T-helper 2 cell treated with Interferon-gamma antibody and Interleukin-4, amounts not matched to agents 100 ng/mL and 5 ng/mL, for 36 hours (primary cell): ENCODE results near the gene RELCH. TPM values are rescaled to one million over a fixed set of nuclear protein-coding genes. Genes with fewer than 3 reads are reported as not detected.

ENCODE experiments used
- intact Hi-C: fragments of 100-400 bp; cut with micrococcal nuclease; formaldehyde crosslinking; loops from one replicate; pipeline ENCODE4 v1.15.1; 2023
- total RNA-seq: library from RNA; stranded (reverse); gene quantifications from 2 replicates; pipeline ENCODE4 v1.2.3, GENCODE V29; 2022

Gene RELCH
- total RNA-seq, 1 donor from 2014 or later, result 40.3 TPM

DNA sequence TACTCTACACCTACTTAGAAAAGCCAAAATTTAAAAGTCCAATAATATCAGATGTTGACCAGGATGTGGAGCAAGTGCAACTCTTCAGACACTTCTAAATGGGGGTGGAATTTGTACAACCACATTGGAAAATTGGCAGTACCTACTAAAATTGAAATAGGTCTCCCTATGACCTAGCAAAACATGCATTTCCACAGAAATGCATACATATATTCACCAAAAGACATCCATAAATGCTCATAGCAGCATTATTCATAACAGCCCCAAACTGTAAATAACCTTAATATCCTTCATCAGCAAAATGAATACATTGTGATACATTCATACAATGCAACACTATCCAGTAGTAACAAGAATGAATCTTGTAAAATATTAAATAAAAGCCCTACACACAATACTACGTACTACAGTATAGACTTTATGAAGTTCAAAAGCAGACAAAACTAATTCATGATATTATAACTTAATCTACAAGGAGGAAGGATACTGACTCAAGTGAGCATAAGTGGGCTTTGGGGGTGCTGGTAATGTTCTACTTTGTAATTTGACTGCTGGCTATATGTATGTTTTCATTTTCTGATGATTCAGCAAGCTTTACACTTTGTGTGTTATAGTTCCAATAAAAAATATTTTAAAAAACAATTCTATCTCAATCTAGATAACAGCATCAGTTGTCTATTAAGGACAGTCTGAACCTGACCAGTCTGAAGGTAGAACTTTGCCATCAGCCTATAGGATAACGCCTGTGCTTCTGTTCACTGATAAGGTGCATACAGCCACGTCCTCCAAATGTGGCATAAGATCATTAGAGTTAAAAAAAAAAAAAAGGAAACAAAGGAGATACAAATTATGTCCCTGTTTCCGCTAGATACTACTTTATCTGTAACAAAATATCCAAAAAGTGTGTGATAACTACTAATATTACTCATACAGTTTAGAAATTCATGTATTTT lies 131.4 kb downstream of the RELCH start:
- intact Hi-C loops, result no loop called here

DNA sequence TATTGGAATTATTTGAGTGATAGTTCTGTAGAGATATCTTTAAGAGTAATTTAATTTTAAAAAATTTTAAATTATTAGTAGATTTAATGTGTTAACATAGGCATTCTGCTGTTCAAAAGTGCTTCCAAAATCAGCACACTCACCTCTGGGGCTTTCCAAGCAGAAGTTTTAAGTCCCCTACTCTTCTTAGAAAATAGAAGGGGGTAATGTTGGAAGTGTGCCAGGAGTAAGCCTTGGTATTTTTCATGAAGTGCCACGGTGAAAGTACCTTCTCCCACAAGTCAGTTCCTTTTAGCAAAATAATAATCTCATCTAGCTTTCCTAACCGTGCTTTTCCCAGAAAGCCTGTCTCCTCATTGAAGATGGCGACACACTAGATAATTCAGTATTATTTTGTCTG lies 134.1 kb downstream of the RELCH start:
- intact Hi-C loops, result loop anchor here (10.0 kb wide), 1 partner anchor 664 kb away; no protein-coding TSS in a partner anchor

DNA sequence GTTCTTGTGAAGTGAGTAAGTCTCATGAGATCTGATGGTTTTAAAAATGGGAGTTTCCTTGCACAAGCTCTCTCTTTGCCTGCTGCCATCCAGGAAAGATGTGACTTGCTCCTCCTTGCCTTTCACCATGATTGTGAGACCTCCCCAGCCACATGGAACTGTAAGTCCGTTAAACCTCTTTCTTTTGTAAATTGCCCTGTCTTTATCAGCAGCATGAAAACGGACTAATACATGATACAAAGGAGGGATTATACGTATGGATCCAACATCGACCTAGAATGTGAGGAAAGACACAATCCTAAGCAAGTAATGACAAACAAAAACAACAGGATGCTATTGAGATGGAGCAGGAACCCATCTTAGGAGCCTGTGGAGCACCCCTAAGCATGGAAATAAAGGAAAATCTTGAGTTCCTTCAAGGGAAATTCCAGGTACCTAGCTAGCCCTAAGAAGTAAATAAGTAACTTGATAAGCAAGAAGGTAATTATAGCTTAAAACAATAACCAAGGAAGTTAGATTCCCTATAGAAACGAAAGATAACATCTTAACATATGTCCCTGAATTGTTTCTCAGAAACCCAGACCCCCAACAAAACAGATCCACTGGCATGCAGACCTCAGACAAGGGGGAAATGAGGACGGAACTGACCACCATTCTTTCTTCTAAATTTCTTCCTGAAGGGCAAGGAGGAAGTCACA lies 136.6 kb downstream of the RELCH start:
- intact Hi-C loops, result loop anchor here (10.0 kb wide), 1 partner anchor 661 kb away; no protein-coding TSS in a partner anchor

DNA sequence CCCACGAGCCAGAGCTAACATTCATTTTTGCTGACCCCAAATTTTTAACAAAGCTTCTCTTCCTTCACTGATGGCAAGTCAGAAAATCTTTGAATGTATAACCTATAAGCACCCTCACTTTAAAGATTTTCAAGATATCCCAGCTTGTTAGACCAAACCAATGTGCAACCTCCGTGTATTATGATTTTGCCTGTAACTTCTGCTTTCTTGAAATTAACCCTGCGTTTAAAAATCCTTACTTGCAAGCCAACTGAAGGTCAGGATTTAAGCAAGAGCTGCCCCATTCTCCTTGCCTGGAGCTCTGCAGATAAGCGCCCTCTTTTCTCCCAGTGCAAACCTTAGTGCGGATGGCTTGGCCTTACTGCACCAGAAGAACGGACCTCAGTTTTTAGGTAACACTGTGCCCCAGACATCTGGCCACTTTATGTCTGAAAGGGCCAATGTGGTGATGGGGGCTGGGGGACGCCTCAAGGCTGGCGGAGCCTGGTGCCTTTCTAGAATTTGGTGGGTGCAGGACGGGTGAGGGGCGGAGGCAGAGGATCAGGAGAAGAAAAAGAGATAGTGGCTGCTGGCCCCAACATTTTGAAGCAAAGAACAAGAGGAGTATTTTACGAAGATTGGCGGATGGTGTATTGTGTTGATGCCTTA lies 137.2 kb downstream of the RELCH start:
- intact Hi-C loops, result loop anchor here (10.0 kb wide), 1 partner anchor 660 kb away; no protein-coding TSS in a partner anchor

DNA sequence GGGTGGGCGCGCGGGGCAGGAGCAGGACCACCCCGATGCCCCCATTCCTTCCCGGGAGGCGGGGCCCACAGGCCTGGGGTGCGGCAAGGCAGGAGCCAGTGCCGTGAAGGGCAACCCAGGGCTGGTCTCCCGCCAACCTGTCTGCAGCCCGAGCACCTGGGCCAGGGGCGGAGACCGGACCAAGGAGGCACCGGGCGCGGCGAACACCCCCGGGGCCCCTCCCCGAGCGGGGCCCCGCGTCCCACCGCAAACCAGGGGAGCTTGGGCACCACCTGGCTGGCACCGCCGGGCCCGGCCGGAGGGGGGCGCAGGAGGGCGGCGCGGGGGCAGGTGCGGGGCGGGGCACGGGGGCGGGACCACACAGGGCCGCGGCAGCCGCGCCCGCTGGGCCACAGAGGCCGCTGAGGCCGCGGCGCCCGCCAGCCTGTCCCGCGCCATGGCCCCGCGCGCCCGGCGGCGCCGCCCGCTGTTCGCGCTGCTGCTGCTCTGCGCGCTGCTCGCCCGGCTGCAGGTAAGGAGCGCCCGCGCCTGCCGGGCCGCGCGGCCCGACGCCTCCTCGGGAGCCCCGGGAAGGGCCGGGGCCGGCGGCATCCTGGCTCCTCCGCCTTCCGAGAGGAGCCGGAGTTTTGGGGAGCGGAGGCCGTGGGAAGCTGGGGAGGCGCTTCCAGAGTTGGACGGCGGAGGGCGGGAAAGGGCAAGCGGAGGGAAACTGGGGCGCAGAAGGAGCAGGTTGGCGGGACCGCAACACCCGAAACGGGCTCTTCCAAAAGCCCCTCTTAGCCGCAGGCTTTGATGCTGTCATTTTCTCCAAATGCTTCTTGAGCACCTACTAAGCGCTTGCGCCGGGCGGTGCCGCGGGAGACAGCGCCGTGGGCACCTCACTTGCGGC lies 138.1 kb downstream of the RELCH start, which contains the start of gene TNFRSF11A:
Gene TNFRSF11A (plus strand): TSS at position 394 of the 889 bp plus-strand sequence. CDS start 43 bp downstream, at position 437.
- intact Hi-C loops, result loop anchor here (1.0 to 10.0 kb wide), 5 partner anchors 138 to 660 kb away; partner anchors contain the start of genes PHLPP1, PIGN and RELCH

DNA sequence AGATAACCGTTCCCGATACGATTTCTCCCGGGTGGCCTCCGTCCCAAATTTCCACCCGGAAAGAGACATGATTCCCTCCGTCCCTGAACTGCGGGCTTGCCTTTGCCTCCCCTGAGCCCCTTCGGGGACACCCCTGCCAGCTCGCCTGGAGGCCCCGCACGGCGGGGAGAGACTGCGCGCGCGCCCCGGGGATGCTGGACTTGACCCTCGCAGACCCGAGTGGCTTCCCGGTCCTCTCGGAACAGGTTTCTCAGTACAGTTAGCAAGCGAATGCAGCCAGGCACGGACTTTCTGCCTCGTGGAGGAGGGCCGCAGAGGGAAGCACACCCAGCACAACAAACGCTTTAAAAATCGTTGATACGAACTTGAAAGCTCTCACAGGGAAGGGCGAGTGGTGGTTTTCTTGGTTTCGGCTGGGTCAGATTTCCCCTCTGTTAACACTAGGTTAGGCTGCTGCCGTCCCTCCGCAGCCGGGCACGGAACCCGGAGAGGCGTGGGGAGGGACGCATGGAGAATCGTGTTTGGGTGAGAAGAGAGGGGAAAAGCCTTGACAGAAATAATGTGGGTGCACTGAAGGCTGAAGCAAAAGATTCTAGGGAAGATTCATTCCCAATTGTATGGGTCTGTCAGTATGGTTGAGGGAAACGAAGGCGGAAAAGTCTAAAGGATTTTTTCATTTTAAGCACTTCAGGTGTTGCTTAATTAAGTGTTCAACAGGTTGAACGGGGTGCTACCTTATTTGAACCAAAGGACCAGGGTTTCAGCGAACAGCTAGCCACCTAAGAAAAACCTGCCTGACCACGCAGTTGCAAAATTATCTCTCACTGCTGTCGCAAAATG lies 139.0 kb downstream of the RELCH start:
- intact Hi-C loops, result loop anchor here (1.0 to 10.0 kb wide), 5 partner anchors 139 to 659 kb away; partner anchors contain the start of genes PHLPP1, PIGN and RELCH

DNA sequence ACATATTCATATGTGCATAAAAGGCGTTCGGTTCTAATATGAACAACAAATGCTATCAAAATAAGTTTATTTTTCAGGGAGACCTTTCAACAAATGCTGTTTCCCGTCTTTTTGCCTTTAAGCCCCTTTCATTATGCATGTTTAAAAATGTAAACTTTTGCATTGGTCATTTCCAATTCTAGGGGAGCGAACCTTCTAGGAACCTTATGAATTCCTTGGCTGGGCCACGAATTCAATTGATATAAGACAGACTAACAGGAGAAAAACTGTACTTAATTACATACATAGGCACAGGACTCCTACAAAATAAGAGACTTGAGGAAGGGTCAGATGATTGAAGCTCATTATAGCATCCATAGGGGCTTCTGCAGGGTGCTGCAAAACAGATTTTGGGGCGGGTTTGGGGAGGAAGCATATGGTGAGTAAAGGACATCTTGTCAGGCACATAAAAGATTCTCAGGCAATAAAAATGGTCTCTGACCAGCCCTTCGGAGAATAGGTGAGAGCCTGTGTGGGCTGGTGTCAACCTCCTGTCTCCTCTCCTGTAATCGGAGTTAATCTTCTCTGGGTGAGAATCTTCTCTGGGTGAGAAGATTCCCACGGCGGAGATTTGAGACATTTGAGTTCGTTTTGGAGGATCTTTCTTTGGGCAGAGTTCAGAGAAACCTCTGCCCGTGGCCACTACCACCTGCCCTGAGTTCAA lies 139.7 kb downstream of the RELCH start:
- intact Hi-C loops, result loop anchor here (5.0 to 10.0 kb wide), 2 partner anchors 391 to 658 kb away; partner anchors contain the start of gene PHLPP1

DNA sequence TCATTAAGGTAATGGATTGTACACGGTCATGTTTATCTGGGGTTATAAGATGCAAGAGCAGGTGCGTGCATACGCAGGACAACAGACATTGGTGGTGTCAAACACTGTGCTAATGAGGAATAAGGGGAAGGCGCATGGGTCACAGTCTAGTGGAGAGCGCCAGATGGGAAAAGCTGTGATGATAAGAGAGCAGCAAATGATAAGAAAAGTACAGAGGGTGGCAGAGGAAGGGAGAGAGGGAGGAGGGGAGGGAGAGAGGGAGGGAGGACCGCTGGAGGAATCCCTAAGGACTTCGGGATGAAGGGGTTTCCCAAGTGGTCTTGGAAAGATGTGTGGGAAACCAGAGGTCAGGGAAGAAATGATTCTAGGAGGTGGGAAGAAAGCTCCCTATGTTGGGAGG lies 140.9 kb downstream of the RELCH start:
- intact Hi-C loops, result loop anchor here (2.0 to 10.0 kb wide), 4 partner anchors 19 to 657 kb away; partner anchors contain the start of gene PHLPP1

DNA sequence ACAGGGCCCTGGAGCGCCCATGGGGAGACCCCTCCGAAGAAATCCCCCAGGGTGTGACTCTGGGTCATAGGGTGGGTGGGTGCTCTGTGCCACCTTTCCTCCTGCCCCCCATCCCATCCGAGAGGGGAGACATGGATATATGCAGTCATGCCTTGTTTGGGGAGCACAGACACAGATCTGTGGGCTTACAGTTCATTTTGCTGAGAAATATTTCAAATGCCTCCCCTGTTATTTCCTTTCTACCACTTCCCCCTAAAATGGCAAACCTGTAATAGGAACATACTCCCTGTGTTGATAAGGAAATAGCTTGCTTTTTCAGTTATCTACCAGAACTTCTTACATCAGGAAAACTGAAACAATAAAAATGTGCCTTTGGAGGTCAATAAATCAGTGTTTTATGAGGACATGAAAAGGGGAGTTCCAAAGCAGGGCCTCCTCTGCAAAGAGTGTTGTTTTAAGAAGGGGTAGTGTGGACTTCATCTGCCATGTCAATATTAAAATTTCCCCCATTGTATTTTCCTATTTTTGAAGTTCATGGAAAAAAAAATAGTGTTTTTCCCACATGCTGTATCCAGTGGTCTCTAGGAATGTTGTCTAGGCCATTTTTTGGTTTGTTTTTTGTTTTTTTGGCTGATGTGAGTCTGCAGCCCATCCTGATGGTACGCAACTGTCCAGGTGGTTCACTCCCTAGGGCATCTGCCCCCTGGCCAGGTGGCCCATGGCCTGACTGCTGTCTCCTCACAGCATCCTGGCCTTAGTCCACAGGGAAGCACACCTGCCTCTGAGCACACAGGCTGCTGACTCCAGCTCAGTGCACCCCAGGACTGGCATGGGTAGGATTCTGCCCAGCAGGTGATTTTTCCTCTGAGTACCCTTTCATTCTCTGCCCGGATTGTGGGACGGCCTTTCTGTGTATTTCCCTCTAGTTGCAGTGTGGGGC lies 141.8 kb downstream of the RELCH start:
- intact Hi-C loops, result loop anchor here (1.0 to 10.0 kb wide), 6 partner anchors 10 to 656 kb away; partner anchors contain the start of gene PHLPP1

DNA sequence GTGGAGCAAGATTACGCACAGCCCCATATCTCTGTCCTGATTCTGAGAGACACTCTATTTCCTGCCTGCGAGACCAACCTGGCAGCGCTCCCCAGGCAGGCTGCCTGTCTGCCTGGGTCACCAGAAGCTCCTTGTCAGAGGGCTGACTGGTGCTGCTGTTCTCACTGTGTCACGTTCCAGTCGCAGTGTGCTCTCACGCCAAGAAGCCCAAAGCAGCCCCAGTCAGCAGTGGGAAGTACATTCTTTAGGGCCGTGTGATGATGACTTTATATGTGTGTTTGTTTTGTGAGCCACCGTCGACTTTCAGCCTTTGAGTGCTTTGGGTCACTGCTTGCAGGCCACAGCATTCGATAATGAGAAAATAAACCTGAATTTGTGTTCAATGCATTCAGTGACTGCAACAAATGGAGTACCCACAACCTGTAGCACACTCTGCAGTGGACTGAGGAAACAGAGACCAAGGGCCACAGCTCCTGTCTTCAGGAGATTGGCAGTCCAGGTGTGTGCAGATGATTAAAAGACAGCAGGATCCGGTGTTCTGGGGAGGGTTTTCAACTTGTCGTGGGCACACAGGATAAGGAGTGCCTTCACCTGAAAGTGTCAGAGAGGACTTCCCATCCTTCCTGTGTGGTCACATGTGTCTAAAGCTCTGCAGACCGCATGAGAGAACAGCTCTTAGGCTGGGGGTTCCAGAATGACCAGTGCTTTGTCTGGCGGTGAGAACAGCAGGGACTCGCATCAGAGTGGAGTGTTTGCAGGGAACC lies 142.8 kb downstream of the RELCH start:
- intact Hi-C loops, result loop anchor here (1.0 to 10.0 kb wide), 6 partner anchors 9 to 655 kb away; partner anchors contain the start of gene PHLPP1

DNA sequence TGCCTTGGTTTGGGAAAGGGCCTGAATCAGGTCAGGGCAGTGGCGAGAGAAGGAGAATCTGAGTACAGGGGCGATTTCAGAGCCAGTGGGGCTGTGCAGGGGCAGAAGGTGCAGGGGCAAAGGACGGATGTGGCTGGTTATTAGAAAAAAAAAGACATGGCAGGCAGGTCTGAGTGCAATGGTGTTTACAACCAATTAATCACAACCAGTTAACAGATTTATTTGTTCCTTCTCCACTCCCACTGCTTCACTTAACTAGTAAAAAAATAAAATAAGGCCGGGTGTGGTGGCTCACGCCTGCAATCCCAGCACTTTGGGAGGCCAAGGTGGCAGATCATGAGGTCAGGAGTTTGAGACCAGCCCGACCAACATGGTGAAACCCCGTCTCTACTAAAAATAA lies 143.6 kb downstream of the RELCH start:
- intact Hi-C loops, result no loop called here

DNA sequence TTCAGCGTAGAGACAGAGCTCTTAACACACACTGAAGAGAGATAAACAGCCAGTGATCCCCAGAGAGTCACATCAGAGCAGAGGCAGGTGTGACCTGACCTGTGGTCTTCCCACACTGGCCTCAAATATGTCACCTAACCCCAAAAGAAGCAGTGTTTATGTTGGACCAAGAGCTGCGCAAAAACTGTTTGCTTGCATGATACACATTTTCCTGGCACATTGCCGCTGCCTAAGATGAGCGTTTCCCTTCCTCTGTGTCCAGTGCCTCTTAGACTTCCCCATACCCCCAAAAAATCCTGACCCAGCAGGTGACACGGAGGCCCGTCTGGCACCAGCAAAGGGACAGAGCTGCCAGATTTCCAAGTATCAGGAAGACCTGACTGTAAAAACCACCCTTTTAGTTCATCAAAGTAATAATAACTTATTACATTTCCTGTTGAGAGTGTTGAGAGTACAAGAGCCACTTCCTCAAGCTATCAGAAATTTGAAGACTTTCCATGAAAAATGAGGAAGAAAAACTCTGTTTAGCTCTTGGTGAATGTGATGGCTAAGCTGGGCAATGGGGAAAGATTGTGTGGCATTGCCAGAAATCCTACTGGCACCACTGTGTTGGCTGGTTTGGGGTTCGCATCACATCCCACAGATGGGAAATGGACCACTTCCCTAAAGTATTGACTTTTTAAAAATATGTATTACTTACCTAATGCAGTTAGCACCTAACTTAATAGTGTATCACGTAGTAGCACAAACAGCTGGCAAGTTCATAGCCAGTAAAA lies 144.7 kb downstream of the RELCH start:
- intact Hi-C loops, result no loop called here

DNA sequence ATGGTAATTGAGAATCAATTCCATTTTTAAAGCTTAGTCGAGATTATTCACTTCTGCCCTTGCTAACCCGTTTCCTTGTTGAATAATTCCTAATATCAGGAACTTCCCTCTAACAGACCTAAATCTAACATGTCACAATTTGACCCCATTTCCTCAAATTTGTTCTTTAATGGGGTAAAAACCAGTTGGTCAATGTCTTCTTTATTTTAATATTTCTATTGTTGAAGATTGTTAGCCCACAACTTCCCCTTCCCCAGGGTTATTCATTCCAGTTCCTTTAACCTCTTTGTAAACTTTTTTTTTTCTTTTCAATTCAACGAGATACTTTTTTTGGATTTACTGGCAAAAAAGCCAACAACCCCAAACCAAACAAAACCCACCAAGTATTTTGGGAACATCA lies 145.4 kb downstream of the RELCH start:
- intact Hi-C loops, result no loop called here

DNA sequence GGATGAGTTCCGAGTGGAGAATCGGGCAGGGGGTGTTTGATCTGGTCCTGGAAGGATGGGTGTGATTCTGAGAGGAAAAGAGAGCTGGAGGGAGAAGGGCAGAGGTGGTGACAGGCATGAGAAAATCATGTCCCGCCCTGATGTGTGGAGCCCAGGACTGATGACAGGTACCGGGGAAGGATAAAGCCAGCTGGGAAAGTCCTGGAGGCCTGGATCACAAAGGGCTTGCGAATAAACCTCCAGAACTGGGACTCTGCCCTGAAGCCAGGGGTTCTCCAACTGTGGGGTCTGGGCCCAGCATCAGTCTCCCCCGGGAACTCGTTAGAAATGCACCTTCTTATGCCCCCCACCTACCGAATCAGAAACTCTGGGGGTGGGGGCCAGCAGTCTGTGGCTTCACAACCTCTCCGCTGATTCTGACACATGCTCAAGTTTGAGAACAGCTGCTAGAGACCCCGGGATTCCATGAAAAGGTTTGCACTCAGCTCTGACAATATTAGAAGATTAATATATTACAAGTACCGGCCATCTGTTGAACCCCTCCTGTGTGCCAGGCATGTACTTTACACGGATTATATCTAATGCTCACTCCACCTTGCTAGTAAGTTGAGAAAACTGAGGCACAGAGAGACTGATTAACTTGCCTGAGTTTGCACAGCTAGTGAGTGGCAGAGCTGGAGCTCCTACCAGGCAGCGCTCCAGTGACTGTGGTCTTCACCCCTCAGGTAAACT lies 146.1 kb downstream of the RELCH start:
- intact Hi-C loops, result no loop called here

DNA sequence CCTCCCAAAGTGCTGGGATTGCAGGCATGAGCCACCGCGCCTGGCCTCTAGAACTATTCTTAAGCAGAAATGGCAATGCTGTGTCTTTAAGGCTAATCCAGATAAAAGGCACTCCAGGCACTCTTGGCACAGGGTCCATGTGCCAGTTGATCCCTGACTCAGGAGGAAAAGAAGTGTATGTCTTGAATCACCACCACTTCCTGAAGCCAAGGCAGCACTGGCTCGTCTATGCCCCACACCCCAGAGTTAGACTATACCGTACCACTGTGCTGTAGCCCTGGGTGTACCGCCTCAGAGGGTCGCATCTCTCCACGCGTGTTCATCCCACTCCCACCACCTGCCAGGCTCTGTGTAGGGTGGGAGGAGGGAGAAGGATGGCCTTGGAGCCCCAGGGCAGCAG lies 147.1 kb downstream of the RELCH start:
- intact Hi-C loops, result no loop called here
